NCI-H1417 (cell line): ENCODE data around the gene NCOA4.
"Not testable (repeated sequence)": the region's sequence is repeated elsewhere in the genome, so short reads cannot be mapped to it uniquely, and the experiment has no call there.

Source experiments
- DNase-seq, 3 experiments: peaks; one replicate each; lab custom pipeline; 2025; lab: John Stamatoyannopoulos, UW

The NCOA4 gene

GRCh38 chr10:46030091-46030937, at the start of gene NCOA4:
Gene NCOA4 (minus strand): TSS chr10:46030623. CDS start chr10:46016680, 13,943 bp downstream.
- DNase-seq = peak; percentile 85 to 95 (median 87)

DNA sequence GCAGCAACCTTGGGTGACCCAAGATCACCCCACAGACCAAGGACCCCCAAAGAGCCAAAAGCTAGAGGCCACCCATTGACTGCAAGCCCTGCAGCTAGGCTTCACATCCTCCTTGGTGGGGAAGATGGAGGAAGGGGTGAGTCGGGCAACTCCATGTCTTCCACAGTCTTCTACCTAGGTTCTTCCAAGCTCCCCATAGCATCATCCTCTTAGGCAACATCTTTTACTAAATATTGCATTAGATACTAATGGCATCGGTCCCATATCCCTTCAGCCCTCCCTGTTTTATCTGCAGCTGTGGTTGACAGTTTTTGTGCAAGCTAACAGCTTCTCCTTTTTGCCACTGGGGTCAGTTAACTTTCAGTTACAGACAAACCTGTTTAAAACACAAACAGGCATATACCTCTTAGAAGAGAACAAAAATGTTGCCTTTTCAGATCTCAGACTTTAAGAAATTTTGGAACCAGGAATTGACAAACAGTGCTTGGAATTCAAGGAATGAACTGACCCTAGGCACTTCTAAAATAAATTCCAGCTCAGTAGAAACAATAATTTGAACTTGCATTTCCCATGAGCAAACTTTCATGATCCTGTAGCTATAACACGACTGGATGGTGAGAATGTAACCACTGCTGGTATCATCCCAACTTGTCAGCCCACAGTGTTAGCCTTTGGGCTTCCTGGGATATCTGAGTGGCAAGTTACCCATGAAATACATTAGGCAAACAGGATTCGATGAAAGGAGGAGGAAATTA, 49.6 kb upstream of the NCOA4 start:
- no peak for DNase-seq

GRCh38 chr10:46077731-46078413, 47.4 kb upstream of the NCOA4 start:
- no peak for DNase-seq

- no peak for DNase-seq
These were observed 46.7 kb upstream of the NCOA4 start for GRCh38 chr10:46077141-46077554.

DNA sequence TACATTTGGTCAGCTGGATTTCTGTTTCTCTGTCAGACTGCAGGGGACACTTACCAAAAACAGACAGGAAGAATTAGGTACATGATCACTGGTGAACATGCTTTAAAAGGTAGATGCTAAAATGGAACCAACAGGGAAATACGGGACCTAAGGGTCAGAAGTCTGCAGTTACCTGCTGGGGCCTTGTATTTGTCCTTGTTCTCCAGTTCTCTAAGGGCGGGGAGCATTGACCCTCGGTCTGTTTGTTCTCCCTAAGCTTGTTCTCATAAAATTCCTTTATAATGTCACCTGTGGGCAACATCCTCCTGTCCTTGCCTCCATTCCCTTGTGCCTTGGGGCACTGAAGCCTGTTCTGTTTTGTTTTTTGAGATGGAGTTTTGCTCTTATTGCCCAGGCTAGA, 45.4 kb upstream of the NCOA4 start:
- DNase-seq = no peak

DNA sequence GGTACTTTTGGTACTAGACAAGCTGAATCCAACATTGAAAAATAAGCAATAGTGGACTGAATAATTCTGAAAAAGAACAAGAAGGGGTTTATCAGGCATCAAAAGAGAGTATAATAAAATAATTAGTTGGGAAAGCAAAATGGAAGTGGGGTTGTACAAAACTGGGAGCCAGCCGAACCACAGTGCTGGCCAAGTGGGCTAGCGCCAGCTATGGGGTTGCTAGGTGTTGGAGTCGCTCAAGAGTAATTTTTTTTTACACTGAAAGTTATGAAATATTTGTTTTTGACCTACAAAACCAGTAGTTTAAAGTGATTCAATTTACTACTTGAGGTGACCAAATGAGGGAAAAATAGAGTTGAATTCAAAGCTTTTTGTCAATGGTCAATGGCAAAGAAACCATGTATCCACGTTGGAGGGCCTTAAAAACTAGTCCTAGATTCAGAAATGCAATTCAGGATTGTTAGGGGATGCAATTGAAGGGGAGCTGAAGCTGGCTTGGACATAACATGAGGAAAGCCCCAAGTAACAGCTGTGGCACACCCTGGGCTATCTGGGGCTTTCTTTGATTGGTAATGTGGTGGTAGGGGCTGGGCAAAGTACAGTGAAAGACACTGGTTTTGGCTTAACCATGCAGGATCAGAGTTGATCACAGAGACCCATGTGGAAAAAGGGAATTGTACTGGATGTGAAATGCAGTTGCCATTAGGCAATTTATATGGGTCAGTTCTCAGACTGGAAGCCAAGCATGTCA, 43.9 kb upstream of the NCOA4 start:
- DNase-seq = no peak

DNA sequence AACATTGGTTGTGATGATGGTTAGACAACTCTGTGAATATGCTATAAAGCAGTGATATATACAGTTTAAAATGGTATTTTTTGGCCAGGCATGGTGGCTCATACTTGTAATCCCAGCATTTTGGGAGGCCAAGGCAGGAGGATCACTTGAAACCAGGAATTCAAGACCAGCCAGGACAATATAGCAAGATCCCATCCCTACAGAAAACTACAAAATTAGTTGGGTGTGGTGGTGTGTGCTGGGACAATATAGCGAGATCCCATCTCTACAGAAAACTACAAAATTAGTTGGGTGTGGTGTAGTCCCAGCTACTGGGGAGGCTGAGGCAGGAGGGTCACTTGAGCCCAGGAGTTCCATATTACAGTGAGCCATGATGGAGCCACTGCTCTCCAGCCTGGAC, 43.1 kb upstream of the NCOA4 start:
- no peak for DNase-seq

GRCh38 chr10:46070749-46071148, 40.3 kb upstream of the NCOA4 start:
- DNase-seq = no peak

GRCh38 chr10:46069771-46070463, 39.5 kb upstream of the NCOA4 start:
- DNase-seq = no peak

DNA sequence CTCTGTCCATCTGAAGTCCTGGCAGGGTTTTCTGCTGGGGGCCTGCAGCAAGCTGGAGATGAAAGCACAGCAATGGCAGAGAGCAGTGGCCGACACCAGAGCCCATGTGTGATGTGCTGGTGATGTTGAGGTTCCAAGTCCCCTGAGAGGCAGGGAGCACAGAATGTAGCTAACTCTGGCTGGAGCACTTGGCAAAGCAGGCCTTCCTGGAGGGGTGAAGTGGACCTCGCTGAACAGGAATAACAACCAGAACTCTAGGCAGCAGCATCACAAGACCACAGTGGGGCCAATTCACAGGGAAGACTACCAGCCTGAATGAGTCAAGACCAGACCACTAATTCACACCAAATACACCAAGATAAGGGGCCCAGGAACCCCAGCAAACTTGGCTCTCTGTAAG, 38.5 kb upstream of the NCOA4 start:
- no peak for DNase-seq

- no peak for DNase-seq
These were observed 37.7 kb upstream of the NCOA4 start for GRCh38 chr10:46068117-46068516.

DNA sequence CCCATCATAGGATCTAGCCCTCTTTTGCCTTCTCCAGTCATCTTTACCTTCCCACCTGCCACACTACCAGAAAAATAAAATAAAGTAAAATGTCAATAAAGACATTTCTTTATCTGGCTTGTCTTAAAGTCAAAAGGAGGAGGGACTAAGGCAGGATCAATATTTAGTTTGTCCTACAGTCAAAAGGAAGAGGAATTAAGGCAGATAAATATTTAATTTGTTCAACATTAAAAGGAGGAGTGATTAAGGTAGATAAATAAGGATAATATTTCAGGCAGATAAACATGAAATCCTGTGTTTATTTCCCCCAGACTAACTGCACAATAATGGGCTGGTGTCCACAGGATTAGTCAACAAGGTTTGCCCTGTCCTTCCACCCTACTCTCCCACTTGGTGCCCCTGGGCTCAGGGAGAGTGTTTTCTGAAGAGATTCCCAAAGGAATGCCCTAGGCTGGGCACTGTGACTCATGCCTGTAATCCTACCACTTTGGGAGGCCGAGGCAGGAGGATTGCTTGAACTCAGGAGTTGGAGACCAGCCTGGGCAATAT, 33.9 kb upstream of the NCOA4 start:
- no peak for DNase-seq

DNA sequence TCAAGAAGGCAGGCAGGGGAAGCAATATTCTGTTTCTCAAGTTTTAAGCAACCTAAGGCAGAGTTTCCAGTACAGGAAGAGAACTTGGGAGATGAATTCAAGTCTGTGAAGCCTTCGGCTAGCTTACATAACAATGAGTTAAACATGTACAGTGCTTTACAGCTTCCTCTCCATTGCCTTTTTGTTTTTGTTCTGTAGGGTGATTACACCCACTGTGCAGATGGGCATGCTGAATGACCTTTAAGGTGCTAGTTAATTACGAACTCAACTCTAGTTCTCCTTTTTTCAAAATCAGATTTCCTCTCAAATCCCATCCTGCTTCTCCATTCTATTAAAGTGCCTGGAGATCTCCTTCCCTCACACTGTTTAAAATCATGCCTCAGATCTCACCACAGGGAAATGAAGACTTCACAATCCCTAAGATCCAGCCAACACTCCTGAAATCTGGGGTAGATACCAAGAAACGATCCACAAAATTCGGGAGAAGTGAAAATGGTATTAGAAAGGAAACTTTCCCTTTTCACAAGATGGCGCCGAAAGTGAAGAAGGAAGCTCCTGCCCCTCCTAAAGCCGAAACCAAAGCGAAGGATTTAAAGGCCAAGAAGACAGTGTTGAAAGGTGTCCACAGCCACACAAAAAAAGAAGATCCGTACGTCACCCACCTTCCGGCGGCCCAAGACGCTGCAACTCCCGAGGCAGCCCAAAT, 32.5 kb upstream of the NCOA4 start:
- DNase-seq = no peak

DNA sequence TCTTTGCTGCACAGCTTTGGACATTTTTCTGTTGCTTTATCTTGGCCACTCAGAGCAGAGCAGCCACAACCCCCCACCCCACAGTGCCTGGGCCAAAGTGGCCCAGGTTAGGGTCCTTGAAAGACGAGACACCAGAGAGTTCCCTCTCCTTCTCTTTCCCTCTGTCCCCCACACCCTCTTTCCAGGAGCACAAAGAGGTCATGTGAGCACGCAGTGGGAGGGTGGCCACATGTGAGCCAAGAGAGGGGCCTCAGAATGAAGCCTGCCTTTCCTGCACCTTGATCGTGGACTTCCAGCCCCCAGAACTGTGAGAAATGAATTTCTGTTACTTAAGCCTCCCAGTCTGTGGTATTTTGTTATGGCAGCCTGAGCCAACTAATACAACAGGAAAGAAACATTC, 30.3 kb upstream of the NCOA4 start:
- DNase-seq = no peak

GRCh38 chr10:46057927-46058326, 27.5 kb upstream of the NCOA4 start:
- not testable (repeated sequence) for DNase-seq

- no peak for DNase-seq
These were observed 26.6 kb upstream of the NCOA4 start for GRCh38 chr10:46057038-46057437.

- DNase-seq = no peak
These were observed 25.3 kb upstream of the NCOA4 start for GRCh38 chr10:46055771-46056170.

DNA sequence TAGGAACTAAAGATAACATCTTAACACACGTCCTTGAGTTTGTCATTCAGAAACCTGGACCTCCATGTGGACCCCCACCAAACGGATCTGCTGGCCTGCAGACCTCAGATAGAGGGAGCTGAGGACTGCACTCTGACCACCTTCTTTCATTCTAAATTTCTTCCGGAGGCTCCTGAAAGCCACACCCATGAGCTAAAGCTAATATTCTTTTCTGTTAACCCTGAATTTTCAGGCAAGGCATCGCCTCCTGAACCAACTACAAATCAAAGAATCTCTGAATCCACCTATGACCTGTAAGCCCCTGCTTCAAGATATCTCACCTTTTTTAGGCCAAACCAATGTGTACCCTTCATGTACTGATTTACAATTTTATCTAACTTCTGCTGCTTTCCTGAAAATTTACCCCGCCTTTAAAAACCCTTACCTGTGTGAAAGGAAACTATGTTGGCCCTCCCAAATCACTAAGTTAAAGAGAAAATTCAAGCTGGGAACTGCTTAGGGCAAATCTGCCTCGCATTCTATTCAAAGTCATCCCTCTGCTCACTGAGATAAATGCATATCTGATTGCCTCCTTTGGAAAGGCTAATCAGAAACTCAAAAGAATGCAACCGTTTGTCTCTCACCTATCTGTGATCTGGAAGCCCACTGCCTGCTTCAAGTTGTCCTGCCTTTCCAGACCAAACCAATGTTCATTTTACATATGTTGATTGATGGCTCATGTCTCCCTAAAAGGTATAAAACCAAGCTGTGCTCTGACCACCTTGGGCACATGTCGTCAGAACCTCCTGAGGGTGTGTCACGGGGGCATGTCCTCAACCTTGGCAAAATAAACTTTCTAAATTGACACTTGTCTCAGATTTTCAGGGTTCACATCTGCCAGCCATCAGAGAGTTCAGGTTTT, 23.4 kb upstream of the NCOA4 start:
- DNase-seq = no peak

DNA sequence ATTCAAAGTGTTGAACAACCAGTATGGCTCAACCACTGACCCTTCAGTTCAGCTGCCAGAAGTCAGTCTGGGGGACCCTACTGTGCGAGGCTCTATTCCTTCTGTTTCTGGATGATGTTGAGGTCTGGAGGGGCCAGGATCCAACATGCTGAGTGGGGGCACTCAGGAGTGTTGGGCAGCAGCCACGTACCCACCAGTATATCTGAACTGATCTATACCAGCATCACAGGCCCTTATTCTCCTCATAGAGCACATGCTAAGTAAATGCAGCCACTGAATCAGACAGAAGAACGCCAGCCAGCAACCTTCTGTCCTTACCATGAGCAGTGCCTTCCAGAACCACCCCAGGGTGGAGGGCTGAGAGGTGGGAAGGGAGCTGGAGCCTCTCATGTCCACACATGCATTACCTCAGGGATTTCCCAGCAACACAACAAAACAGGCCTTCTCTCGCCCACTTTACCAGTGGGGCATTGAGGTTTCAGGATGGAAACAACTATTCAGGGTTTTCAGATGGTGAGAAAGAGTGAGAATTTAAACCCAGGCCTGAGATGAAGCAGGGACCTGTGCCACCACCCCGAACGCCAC, 22.5 kb upstream of the NCOA4 start:
- no peak for DNase-seq
